ENCODE data around the gene CAMK2B.

The CAMK2B gene

GRCh38 chr7:44329888-44330287 lies 4.5 kb upstream of the CAMK2B start:
- DNase-seq: no peak

DNA sequence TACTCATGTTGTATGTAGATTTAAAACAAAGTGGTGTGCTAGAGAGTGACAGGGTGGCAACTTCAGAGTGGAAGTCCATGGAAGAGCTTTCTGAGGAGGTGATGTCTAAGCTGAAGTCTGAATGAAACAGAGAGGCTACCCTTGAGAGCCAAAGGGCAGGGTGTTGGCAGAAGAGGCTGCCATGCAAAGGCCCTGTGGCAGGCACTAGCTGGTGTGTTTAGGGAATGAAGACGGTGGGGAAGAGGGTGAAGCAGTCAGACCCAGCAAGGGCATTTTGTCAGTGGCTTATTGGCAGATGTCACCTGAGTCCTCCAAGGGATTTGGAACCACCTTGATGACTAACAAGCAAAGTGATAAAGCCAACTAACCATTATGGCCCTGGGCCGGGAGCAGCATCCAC lies 3.7 kb upstream of the CAMK2B start:
- no peak for DNase-seq

GRCh38 chr7:44327981-44328380 lies 2.6 kb upstream of the CAMK2B start:
- DNase-seq: no peak

DNA sequence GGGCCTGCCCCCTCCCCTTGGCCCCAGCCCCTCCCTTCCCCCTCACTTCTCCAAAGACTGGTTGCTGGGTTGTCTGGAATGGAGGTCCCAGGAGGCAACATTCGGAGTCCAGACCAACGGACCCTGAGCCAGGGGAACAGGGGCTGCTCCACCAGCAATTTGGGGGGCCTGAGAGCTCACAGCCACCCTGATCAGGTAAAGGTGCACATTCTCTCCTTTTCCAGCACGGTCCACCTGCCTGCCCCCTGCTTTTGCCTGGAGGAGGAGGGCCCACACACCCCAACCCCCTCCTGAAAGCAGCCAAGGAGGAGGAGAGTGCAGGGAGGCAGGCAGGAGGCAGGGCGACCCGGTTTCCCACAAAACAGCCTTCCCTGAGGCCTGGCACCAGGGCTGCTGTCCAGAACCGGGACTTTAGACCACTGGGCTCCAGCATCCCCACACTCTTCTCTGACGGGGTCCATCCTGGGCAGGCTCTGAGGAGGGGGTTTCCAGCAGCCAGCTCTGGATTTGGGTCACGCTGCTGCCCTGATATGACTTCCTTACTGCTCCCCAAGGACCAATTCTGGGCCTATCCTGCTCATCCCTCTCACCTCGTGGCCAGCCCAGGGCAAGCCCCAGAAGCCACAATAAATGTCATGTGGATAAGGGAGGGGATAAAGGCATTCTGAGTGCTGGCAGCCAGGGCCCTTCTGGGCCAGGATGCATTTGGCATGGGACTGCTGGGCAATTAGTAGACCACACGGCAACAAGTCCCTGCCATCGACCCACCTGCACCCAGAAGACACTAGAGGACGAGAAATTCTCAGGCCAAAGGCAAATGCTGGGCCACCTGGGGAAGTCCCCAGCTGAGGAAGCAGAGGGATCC lies 1.1 kb upstream of the CAMK2B start:
- DNase-seq: no peak

GRCh38 chr7:44325811-44326241 lies 432 bp upstream of the CAMK2B start:
- DNase-seq: peak; percentile 30

DNA sequence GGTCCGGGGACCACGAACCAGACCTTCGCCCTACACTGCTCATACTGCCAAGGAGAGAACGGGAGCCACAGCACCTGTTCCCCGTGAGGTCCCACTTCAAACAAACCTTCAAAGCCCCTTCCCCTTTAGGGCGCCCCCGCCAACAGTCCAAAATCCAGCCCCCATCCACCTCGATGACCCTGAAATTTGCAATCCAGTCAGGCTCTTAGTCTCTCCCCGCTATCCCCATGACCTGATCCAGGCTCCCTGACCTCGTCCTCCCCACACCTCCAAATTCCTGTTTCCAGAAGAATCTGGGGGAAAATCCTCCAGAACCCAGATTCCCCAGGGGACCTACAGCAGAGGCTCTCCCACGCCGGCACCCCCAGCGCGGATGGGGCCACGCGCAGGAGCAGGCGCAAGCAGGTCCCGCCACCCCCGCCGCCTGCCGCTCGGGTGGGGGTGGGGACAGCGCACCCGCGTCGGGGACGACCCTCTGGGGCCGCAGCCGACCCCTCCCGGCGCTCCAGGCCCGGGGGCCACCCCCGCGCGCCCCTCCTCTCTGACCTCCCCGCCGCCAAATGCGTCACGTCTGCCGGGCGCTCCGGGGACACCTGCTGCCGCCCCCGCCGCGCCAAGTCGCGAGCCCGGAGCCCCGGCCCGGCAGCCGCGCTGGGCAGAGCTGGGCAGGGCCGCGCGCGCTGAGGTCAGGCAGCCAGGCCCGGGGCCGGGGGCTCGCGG lies 753 bp downstream of the CAMK2B start:
- no peak for DNase-seq

DNA sequence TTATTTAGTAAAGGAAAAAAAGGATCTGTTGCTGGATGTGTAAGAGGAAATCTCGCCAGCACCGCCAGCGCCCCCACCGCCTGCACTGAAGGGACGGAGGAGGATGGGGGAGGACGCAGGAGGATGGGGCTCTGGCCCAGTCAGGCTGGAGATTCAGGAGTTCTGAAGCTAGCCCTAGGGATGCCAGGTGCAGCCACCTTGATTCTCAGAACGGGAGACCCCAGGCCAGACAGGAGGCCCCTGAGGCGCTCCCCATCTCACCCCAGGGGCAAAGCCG lies 1.3 kb downstream of the CAMK2B start:
- no peak for DNase-seq

GRCh38 chr7:44323381-44324203 lies 1.8 kb downstream of the CAMK2B start:
- no peak for DNase-seq

DNA sequence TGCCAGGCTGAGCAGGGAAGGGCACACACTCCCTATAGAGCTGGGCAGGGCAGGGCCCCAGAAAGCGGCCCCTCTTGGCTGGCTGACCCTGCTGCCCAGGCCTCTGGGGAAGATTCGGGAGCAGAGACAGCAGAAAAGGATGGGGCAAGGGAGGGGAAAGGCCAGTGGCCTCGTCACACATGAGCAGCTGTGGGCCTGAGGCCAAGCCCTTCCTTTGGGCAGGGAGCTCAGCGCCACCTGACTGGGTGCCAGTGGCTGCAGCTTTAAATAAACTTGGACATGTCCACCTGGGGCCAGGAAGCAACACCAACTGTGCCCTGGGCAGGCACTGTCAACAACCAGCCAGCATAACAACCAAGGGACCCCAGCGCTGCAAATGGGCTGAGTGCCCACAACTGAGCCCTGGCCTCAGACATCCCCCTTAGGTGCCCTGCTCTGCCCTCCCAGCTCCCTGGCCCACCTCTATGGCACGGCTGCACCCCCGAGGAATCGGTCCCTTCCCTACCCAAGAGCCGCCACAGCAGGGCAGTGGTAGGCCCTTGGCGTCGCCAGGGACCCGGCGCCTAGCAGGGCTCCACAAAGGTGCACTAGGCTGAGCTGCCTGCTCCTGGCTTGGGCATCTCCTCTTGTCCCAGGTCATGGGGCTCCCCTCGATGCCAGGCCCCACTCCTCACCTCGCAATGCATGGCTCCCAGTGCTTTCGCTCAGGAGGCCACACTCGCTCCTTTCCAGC lies 2.6 kb downstream of the CAMK2B start:
- no peak for DNase-seq

DNA sequence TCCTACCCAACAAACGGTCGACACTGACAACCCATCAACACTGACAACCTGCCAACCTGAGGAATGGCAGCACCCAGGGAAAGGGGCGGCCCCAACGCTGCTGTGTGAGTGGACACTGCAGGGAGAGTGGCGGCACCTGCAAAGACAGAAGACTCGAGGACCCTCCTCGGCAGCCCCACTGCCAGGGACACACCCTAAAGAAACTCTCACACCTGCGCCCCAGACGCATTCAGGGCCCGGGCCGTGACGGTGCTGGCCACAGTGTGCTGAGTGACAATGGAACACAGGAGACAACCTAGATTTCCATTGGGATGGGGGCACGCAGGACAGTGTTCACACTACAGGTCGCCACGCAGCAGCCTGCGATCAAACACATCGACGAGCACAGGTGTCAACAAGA lies 3.6 kb downstream of the CAMK2B start:
- DNase-seq: no peak

DNA sequence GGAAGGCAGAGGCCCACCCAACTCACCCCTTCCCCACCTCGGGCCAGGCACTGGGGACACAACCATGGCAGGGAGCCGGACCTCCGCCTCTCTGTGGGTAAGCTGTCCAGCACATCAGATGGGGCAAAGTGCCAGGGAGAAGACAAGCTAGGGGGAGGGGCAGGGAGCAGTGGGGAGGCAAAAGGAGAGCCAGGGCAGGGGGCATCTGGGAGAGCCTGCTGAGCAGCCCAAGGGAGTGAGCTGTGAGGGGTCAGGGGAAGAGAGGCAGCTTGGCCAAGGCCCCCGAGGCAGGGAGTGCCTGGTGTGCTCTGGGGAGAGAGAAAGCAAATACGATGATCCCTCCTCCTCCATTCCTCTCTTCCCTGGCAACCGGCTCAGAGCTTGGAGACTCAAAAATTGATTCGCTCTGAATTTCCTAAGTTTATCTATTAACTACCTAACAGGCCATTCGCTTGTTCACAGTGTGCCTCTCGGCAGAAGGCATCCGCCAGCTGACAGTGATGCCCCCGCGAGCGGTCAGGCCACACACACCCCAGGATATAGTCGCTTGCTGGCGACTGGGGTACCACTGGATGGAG lies 4.5 kb downstream of the CAMK2B start:
- no peak for DNase-seq

- DNase-seq: no peak
Measured at GRCh38 chr7:44320141-44320540, 5.3 kb downstream of the CAMK2B start.

DNA sequence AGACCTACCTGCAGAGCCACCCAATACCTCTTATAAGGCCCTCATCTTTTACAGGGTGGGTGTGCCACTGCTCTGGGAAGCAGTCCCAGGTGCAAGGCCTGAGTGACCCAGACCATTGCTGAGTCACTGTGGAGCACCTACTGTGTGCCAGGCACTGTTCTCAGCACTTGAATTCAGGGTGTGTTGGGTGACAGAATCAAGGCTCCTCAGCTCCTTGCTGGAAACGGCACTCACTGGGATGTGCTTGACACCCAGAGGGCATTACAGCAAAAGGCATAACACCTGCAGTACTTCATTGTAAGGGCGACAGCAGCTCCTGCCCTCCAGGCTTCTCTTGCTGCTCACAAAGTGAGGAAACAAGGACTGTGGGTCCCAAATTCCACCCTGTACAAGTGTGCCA lies 7.1 kb downstream of the CAMK2B start:
- no peak for DNase-seq

DNA sequence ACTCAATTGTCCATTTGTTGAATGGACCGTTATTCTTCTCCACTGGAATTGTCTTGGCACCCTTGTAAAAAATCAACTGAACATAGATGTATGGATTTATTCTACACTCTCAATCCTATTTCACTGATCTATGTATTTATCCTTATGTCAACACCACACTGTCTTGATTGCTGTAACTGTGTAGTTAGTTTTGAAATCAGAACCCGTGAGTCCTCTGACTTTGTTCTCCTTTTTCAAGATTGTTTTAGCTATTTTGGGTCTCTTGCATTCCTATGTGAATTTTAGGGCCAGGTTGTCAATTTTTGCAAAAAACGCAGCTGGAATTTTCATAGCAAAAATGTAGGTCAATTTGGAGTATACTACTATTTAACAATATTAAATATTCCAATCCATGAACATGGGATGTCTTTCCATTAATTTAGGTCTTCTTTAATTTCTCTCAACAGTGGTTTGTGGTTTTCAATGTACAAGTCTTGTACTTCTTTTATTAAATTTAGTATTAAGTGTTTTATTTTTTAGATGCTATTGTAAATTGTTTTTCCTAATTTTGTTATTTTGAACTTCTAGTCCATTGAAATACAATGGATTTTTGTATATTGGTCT lies 10.0 kb downstream of the CAMK2B start:
- DNase-seq: no peak

- DNase-seq: no peak
Measured at GRCh38 chr7:44313621-44314031, 11.8 kb downstream of the CAMK2B start.

- DNase-seq: no peak
Measured at GRCh38 chr7:44313016-44313415, 12.4 kb downstream of the CAMK2B start.

GRCh38 chr7:44311561-44312495 lies 13.6 kb downstream of the CAMK2B start:
- no peak for DNase-seq

DNA sequence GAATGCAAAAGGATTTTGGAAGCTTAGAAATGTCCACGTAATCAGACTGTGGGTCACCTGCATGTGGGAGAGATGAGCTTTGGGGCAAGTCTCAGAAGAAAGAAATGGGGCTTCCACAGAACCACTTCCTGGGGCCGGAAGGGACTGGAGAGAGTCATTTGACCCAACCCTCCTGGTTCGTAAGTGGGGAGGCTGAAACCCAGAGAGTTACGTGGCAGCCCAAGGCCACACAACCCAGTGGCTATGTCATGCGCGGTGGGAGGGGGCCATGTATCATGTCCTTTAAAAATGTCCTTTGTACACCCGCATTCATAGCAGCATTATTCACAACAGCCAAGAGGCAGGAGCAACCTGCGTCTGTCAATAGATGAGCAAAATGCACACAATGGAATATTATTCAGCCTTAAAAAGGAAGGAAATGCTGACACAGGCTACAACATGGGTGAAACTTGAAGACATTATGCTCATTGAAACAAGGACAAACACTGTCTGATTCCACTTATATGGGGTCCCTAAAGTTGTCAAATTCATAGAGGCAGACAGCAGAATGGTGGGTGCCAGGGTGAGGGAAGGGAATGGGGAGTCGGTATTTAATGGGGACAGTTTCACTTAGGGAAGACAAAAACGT lies 15.1 kb downstream of the CAMK2B start:
- no peak for DNase-seq

DNA sequence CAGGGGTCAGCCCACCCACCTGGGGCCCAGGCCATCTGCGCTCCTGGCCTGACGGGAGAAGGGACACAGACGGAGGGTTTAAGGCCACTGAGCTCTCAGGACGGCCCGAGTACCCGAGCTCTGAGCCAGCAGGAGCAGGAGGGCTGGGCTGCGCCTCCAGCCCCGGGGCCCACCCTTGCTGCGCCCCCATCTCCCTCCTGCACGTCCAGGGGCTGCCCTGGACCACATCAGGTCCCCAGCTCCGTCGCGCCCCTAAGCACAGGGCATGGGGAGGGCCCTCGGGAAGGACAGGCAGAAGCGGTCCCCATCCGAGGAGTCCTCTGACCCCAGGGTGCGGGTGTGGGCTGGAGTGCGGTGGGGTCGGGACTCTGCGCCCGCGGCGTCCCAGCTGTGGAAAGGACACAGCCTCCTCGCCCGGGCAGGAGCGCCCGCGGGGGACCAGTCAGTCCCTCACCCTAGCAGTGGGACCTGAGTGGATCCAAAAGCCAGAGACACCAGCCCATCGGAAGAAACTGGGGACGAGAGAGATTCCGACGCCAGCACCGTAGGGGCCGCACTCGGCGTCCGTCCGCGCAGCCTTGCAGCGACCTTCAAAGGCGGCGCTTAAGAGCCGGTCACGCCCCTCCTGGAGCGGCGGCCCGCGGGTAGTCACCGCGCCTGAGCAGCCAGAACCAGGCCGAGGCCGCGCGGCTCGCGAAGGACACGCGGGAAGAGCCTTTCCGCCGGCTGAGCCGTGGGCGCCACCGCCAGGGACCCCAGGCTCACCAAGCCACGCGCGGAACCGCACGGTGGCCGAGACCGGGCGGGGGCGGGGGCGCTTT lies 15.9 kb downstream of the CAMK2B start:
- no peak for DNase-seq
